B cell (primary cell): Measurements from ENCODE around the gene PACC1.

Experiments used
- CTCF ChIP-seq: fragments of 200-600 bp; IDR thresholded peaks from one replicate; pipeline ENCODE4 v1.8.0; 2022; ENCODE audit warnings: antibody characterized with exemption, mild to moderate bottlenecking
- EZH2 ChIP-seq: IDR thresholded peaks from 2 replicates; pipeline ENCODE4 v1.6.1; 2012; ENCODE audit warnings: borderline replicate concordance, low read depth, mild to moderate bottlenecking, moderate library complexity, low read length; ENCODE audit not compliant: insufficient read depth, poor library complexity, severe bottlenecking

- TF ChIP-seq EZH2 (no peak), CTCF (no peak)
Observed at GRCh38 chr1:212421165-212421564, 6.5 kb upstream of the PACC1 start.
